Fibroblast of lung (primary cell): ENCODE measurements around the gene SLC13A3.

ENCODE experiments used
- EZH2 ChIP-seq: IDR thresholded peaks from 2 replicates; pipeline ENCODE4 v1.5.1; 2012; ENCODE audit warnings: low read length, control low read depth, mild to moderate bottlenecking; ENCODE audit errors: missing control alignments
- TF ChIP-seq, protein P1 (sequence below), 2 donors: IDR thresholded peaks in 1 of 2; conservative IDR thresholded peaks in 1 of 2; 1 replicate in 1 of 2; 2 replicates in 1 of 2; pipeline ENCODE4 v1.5.1; 2011 to 2012; ENCODE audit warnings: low read length in 2 of 2, control low read depth in 1 of 2, inconsistent platforms in 1 of 2, low read depth in 1 of 2, mild to moderate bottlenecking in 1 of 2

DNA sequence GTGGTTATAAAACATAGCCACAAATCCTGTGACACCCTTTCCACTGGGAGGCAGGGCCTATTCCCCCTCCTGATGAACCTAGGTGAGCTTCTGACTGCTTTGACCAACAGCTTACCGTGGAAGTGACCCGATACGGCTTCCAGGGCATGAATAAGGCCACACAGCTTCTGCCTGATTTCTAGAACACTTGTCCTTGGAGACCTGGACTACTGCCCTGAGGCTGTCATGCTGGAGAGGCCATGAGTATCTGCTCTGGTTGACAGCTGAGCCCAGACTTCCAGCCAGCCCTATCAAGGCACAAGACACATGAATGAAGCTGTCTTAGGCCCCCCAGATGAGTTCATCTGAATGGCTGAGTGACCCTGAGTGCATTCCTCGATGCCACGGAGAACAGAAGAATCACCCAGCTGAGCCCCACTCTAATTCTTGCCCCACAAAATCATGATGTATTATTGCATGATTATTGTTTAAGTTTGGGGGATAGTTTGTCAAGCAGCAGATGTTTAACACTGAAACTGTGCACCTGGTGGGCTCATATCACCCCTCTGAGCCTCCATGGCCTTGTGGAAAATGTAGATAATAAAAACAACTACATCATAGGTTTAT, 21.4 kb upstream of the SLC13A3 start:
- TF ChIP-seq, protein P1, sequence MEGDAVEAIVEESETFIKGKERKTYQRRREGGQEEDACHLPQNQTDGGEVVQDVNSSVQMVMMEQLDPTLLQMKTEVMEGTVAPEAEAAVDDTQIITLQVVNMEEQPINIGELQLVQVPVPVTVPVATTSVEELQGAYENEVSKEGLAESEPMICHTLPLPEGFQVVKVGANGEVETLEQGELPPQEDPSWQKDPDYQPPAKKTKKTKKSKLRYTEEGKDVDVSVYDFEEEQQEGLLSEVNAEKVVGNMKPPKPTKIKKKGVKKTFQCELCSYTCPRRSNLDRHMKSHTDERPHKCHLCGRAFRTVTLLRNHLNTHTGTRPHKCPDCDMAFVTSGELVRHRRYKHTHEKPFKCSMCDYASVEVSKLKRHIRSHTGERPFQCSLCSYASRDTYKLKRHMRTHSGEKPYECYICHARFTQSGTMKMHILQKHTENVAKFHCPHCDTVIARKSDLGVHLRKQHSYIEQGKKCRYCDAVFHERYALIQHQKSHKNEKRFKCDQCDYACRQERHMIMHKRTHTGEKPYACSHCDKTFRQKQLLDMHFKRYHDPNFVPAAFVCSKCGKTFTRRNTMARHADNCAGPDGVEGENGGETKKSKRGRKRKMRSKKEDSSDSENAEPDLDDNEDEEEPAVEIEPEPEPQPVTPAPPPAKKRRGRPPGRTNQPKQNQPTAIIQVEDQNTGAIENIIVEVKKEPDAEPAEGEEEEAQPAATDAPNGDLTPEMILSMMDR (conservative IDR thresholded peaks at IDR 0.05 in 1 of 2, IDR thresholded peaks at IDR 0.05 in 1 of 2; ENCODE audit: low read depth in 1 of 2, low read length in 2 of 2) = no peak
- no peak for TF ChIP-seq EZH2
